Measurements from ENCODE around the gene TCEA2.

The TCEA2 gene

DNA sequence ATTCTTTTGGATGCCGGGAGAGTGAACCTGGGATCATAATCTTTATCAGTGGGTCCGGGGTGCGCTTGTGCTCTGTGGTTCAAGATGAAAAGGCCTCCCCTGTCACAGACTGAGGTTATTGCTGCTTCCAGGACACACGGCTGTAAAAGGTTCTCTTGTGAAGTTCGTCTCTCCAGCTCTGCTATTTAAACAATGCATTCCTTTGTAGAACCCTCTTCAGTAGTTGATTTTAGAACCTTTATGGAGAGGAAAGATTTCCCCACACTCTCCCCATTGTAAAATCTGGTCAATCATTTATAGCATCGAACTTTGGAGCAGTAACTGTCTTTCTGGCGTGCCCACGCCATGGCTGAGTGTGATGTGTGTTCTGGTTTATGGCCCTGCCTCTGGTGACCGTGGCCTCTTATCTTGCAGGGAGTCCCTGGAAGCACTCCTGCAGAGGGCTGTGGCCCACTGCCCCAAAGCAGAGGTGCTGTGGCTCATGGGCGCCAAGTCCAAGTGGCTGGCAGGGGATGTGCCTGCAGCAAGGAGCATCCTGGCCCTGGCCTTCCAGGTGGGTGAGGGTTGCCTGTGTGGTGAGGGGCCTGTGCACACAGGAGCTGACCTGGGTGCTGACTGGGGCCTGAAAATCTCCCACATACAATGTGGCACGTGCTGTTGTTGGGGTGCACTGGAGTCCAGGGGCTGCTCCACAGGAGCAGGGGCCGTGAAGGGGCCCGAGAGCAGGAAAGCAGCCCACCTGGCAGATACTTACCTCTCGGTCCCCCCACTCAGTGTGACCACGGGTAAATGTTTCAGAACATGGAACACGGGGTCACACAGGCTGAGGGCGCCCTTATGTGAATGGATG, 38.6 kb upstream of the TCEA2 start:
- H2BK5ac ChIP-seq (ENCODE audit: low read length), result no peak overlapping the region
- no peaks in the 10 kb centered on the region for H3K27me3 ChIP-seq (ENCODE audit: insufficient read depth, low read length, poor library complexity)
- H3K4me3 ChIP-seq (ENCODE audit: low read length), result no peak overlapping the region
- no CpG with 5 or more reads among the region's 17 CpGs for WGBS (ENCODE audit: extremely low coverage, insufficient coverage, low lambda C conversion rate)
- no peak overlapping the region for H3K27ac ChIP-seq (ENCODE audit: low read depth, low read length)
- no peak overlapping the region for H3K4ac ChIP-seq (ENCODE audit: low read depth, low read length)
- H2AK5ac ChIP-seq (ENCODE audit: low read length), result no peak overlapping the region
- DNase-seq, result no peak
- H2BK120ac ChIP-seq (ENCODE audit: low read depth, low read length), result no peak overlapping the region
- H3K36me3 ChIP-seq (ENCODE audit: control insufficient read depth, insufficient read depth, low read length), result peaks cover 24% of the 10 kb centered on the region
- no peak overlapping the region for H4K5ac ChIP-seq (ENCODE audit: low read length)
- no peak overlapping the region for H3K18ac ChIP-seq (ENCODE audit: low read length)
- H3K79me2 ChIP-seq (ENCODE audit: control insufficient read depth, insufficient read depth, low read length), result no peaks in the 10 kb centered on the region
- no peak overlapping the region for H4K8ac ChIP-seq (ENCODE audit: low read depth, low read length)
- H3K79me1 ChIP-seq (ENCODE audit: low read length), result no peaks in the 10 kb centered on the region
- H3K9ac ChIP-seq (ENCODE audit: low read length), result no peak overlapping the region
- H3K4me2 ChIP-seq (ENCODE audit: low read length), result no peak overlapping the region
- H3K23ac ChIP-seq (ENCODE audit: low read length), result no peak overlapping the region
- H2BK15ac ChIP-seq (replicated peaks; ENCODE audit: low read depth), result no peak overlapping the region
- no peak overlapping the region for H3K56ac ChIP-seq (ENCODE audit: low read length)
- H3K4me1 ChIP-seq (ENCODE audit: control insufficient read depth, low read depth, low read length), result no peaks in the 10 kb centered on the region

DNA sequence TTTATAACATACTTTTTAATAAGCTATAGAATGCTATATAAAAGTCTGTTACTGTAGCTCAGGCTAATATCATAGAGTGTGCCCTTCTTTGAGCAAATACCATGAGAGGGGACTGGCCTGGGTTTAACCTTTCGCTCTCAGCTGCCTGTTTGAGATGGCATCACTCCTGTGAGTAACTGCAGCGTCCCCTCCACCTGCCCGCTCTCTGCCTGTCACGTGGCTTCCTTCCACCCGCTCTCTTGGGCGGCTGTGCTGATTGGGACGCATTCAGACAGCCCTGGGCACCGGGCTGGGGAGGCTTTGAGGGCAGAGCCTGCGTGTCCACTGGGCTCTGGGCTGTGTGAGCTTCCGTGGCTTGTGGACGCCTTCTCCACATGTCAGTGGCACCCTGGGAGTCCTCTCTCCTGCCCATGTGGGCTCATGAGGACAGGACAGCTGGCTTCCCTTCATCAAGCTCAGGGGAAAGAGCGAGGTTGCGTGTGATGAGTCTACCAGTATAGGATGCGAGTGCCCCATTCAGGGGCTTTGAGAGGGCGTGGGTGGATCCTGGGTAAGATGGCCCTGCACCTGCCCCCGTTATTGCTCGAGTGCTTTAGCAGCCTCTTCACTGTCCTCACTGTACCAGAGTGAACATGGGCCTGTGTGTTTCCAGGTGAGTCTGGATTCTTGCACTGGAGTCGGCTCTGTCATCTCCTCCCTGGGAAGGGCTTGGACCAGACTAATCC, 37.7 kb upstream of the TCEA2 start:
- Histone ChIP-seq H3K4me2 (ENCODE audit: low read length) (no peak overlapping the region), H3K23ac (ENCODE audit: low read length) (no peak overlapping the region), H3K79me2 (ENCODE audit: control insufficient read depth, insufficient read depth, low read length) (no peaks in the 10 kb centered on the region), H2BK15ac (replicated peaks; ENCODE audit: low read depth) (no peak overlapping the region), H3K56ac (ENCODE audit: low read length) (no peak overlapping the region), H3K27ac (ENCODE audit: low read depth, low read length) (no peak overlapping the region), H3K79me1 (ENCODE audit: low read length) (no peaks in the 10 kb centered on the region), H4K5ac (ENCODE audit: low read length) (no peak overlapping the region), H4K8ac (ENCODE audit: low read depth, low read length) (no peak overlapping the region), H2BK120ac (ENCODE audit: low read depth, low read length) (no peak overlapping the region), H2BK5ac (ENCODE audit: low read length) (no peak overlapping the region), H3K36me3 (ENCODE audit: control insufficient read depth, insufficient read depth, low read length) (peaks cover 20% of the 10 kb centered on the region), H3K4ac (ENCODE audit: low read depth, low read length) (no peak overlapping the region), H3K18ac (ENCODE audit: low read length) (no peak overlapping the region), H2AK5ac (ENCODE audit: low read length) (no peak overlapping the region), H3K27me3 (ENCODE audit: insufficient read depth, low read length, poor library complexity) (no peaks in the 10 kb centered on the region), H3K4me3 (ENCODE audit: low read length) (no peak overlapping the region), H3K4me1 (ENCODE audit: control insufficient read depth, low read depth, low read length) (no peaks in the 10 kb centered on the region), H3K9ac (ENCODE audit: low read length) (no peak overlapping the region)
- no peak for DNase-seq
- no CpG with 5 or more reads among the region's 18 CpGs for WGBS (ENCODE audit: extremely low coverage, insufficient coverage, low lambda C conversion rate)

DNA sequence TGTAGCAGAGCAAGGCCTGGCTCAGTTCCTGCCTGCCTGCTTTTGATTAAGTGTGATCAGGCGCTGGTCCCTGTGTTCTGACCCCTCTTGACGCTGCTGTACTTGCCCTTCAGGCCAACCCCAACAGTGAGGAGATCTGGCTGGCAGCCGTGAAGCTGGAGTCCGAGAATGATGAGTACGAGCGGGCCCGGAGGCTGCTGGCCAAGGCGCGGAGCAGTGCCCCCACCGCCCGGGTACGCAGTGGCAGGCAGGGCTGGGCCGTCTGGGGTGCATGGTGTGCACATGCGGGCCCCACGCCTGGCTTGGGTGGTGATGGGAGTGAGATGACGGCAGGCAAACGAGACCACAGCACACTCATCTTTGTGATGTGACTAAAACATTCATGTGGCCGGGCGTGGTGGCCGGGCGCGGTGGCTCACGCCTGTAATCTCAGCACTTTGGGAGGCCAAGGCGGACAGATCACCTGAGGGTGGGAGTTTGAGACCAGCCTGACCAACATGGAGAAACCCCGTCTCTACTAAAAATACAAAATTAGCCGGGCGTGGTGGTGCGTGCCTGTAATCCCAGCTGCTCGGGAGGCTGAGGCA, 37.1 kb upstream of the TCEA2 start:
- Histone ChIP-seq H3K23ac (ENCODE audit: low read length) (no peak overlapping the region), H2BK5ac (ENCODE audit: low read length) (no peak overlapping the region), H3K36me3 (ENCODE audit: control insufficient read depth, insufficient read depth, low read length) (peaks cover 21% of the 10 kb centered on the region), H3K79me2 (ENCODE audit: control insufficient read depth, insufficient read depth, low read length) (no peaks in the 10 kb centered on the region), H2BK120ac (ENCODE audit: low read depth, low read length) (no peak overlapping the region), H4K8ac (ENCODE audit: low read depth, low read length) (no peak overlapping the region), H3K9ac (ENCODE audit: low read length) (no peak overlapping the region), H2AK5ac (ENCODE audit: low read length) (no peak overlapping the region), H3K27me3 (ENCODE audit: insufficient read depth, low read length, poor library complexity) (no peaks in the 10 kb centered on the region), H3K56ac (ENCODE audit: low read length) (no peak overlapping the region), H3K18ac (ENCODE audit: low read length) (no peak overlapping the region), H2BK15ac (replicated peaks; ENCODE audit: low read depth) (no peak overlapping the region), H3K4ac (ENCODE audit: low read depth, low read length) (no peak overlapping the region), H3K4me3 (ENCODE audit: low read length) (no peak overlapping the region), H3K4me2 (ENCODE audit: low read length) (no peak overlapping the region), H4K5ac (ENCODE audit: low read length) (no peak overlapping the region), H3K4me1 (ENCODE audit: control insufficient read depth, low read depth, low read length) (no peaks in the 10 kb centered on the region), H3K79me1 (ENCODE audit: low read length) (no peaks in the 10 kb centered on the region), H3K27ac (ENCODE audit: low read depth, low read length) (no peak overlapping the region)
- no peak for DNase-seq
- no CpG with 5 or more reads among the region's 29 CpGs for WGBS (ENCODE audit: extremely low coverage, insufficient coverage, low lambda C conversion rate)

DNA sequence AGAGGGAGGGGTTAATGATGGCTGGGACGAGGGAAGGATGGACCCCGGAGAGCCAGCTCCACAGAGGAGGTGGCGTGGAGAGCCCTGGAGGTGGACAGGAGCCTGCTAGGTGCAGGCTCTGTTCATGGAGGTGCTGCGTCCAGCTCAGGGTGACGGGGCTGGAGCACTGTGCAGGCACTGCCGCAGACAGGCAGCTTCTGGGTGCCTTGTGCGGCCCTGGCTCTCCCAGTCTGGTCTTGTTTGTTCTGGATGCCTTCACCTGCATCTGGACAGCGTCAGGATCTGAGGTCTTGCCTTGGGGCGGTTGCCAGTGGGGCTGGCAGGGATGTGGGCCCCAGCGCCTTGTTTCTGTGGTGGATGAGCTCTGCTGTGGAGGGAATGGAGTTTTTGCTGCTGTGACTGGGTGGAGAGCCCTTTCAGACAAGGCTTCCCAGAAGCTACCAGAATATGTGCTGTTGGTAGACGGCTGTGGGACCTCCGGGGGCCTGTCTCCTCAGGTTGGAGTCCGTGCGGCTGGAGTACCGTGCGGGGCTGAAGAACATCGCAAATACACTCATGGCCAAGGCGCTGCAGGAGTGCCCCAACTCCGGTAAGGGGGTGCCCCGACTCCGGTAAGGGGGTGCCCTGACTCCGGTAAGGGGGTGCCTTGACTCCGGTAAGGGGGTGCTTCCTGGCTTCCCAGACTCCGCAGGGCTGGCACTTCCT, 34.9 kb upstream of the TCEA2 start:
- no CpG with 5 or more reads among the region's 24 CpGs for WGBS (ENCODE audit: extremely low coverage, insufficient coverage, low lambda C conversion rate)
- no peak overlapping the region for H4K5ac ChIP-seq (ENCODE audit: low read length)
- H3K79me2 ChIP-seq (ENCODE audit: control insufficient read depth, insufficient read depth, low read length), result no peaks in the 10 kb centered on the region
- H3K27ac ChIP-seq (ENCODE audit: low read depth, low read length), result no peak overlapping the region
- no peak overlapping the region for H3K18ac ChIP-seq (ENCODE audit: low read length)
- H2BK120ac ChIP-seq (ENCODE audit: low read depth, low read length), result no peak overlapping the region
- DNase-seq, result no peak
- H3K4me1 ChIP-seq (ENCODE audit: control insufficient read depth, low read depth, low read length), result no peaks in the 10 kb centered on the region
- H2BK15ac ChIP-seq (replicated peaks; ENCODE audit: low read depth), result no peak overlapping the region
- H3K23ac ChIP-seq (ENCODE audit: low read length), result no peak overlapping the region
- H3K9ac ChIP-seq (ENCODE audit: low read length), result no peak overlapping the region
- H2AK5ac ChIP-seq (ENCODE audit: low read length), result no peak overlapping the region
- no peak overlapping the region for H2BK5ac ChIP-seq (ENCODE audit: low read length)
- no peak overlapping the region for H3K4me3 ChIP-seq (ENCODE audit: low read length)
- H3K4ac ChIP-seq (ENCODE audit: low read depth, low read length), result no peak overlapping the region
- H3K56ac ChIP-seq (ENCODE audit: low read length), result no peak overlapping the region
- peaks cover 19% of the 10 kb centered on the region for H3K36me3 ChIP-seq (ENCODE audit: control insufficient read depth, insufficient read depth, low read length)
- no peak overlapping the region for H4K8ac ChIP-seq (ENCODE audit: low read depth, low read length)
- H3K4me2 ChIP-seq (ENCODE audit: low read length), result no peak overlapping the region
- H3K79me1 ChIP-seq (ENCODE audit: low read length), result no peaks in the 10 kb centered on the region
- H3K27me3 ChIP-seq (ENCODE audit: insufficient read depth, low read length, poor library complexity), result no peaks in the 10 kb centered on the region

DNA sequence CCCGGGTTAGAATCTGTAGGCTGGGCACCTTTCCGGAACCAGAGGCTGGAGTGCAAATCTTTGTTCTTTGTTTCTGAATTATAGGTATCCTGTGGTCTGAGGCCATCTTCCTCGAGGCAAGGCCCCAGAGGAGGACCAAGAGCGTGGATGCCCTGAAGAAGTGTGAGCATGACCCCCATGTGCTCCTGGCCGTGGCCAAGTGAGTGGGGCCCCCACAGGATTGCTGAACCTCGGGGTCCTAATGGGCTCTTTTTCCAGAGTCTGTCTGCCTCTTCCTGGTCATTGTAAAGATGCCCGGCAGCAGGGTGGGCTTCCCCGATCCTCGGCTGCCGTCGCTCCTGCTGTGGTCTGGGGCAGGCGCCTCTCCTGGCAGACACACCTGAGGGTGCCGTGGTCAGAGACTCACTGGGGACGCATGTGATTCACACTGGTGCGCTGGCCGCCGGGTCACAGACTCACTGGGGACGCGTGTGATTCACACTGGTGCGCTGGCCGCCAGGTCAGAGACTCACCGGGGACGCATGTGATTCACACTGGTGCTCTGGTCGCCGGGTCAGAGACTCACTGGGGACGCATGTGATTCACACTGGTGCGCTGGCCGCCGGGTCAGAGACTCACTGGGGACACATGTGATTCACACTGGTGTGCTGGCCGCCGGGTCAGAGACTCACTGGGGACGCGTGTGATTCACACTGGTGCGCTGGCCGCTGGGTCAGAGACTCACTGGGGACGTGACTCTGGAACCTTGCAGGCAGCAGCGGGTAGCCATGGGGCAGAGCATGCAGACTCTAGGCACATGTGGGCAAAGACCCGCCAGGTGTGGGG, 33.5 kb upstream of the TCEA2 start:
- Histone ChIP-seq H3K36me3 (ENCODE audit: control insufficient read depth, insufficient read depth, low read length) (peaks cover 18% of the 10 kb centered on the region), H3K4me3 (ENCODE audit: low read length) (no peak overlapping the region)

More for the DNA sequence above, 33.5 kb upstream of the TCEA2 start:
- no peak overlapping the region for H2BK15ac ChIP-seq (replicated peaks; ENCODE audit: low read depth)
- no peak overlapping the region for H3K4ac ChIP-seq (ENCODE audit: low read depth, low read length)
- H3K4me1 ChIP-seq (ENCODE audit: control insufficient read depth, low read depth, low read length), result no peaks in the 10 kb centered on the region
- no peak overlapping the region for H2AK5ac ChIP-seq (ENCODE audit: low read length)
- H2BK120ac ChIP-seq (ENCODE audit: low read depth, low read length), result no peak overlapping the region
- no peak overlapping the region for H3K4me2 ChIP-seq (ENCODE audit: low read length)
- H3K27ac ChIP-seq (ENCODE audit: low read depth, low read length), result no peak overlapping the region
- no peak overlapping the region for H3K56ac ChIP-seq (ENCODE audit: low read length)
- no peak overlapping the region for H2BK5ac ChIP-seq (ENCODE audit: low read length)
- no CpG with 5 or more reads among the region's 38 CpGs for WGBS (ENCODE audit: extremely low coverage, insufficient coverage, low lambda C conversion rate)
- H4K8ac ChIP-seq (ENCODE audit: low read depth, low read length), result no peak overlapping the region
- H3K79me1 ChIP-seq (ENCODE audit: low read length), result no peaks in the 10 kb centered on the region
- no peak overlapping the region for H3K23ac ChIP-seq (ENCODE audit: low read length)
- H4K5ac ChIP-seq (ENCODE audit: low read length), result no peak overlapping the region
- no peak for DNase-seq
- H3K18ac ChIP-seq (ENCODE audit: low read length), result no peak overlapping the region
- H3K9ac ChIP-seq (ENCODE audit: low read length), result no peak overlapping the region
- H3K27me3 ChIP-seq (ENCODE audit: insufficient read depth, low read length, poor library complexity), result no peaks in the 10 kb centered on the region
- no peaks in the 10 kb centered on the region for H3K79me2 ChIP-seq (ENCODE audit: control insufficient read depth, insufficient read depth, low read length)
